ENCODE results near the gene ANAPC13.

Gene ANAPC13

DNA sequence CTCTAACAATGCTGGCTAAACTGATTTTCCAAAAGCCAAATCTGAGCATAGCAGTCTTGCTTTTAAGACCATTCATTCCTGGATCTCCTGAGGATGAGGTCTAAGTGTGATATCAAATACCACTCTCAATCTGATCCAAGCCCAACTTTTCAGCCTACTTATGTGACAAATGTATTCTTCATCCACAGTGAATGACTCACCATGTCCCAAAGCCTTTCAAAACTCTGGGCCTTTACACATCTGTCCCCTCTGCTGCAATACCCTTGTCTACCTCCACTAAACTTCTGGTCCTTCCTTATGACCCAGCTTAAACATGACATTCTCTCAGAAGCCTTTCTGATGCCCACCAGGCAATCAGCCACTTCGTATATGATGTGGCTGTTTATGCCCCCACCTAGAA, 4.6 kb downstream of the ANAPC13 start:
- DNase-seq, result no peak

DNA sequence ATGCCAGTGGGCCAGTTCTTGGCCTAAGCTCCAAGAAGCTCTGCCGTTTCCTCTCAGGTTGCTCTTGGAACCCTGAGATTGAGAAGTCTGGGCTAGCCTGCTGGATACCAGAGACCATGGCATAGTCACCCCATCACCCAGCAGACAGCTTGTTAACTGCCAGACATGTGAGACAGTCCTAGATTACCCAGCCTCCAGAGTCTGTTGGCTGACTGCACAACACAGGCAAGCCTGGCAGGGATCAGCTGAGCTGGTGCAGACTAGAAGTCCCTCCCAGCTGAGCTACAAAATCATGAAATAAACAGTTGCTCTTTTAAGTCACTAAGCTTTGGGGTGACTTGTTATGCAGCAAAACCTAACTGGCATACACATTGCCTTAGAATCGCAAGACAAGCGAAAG, 5.2 kb downstream of the ANAPC13 start:
- no peak for DNase-seq

DNA sequence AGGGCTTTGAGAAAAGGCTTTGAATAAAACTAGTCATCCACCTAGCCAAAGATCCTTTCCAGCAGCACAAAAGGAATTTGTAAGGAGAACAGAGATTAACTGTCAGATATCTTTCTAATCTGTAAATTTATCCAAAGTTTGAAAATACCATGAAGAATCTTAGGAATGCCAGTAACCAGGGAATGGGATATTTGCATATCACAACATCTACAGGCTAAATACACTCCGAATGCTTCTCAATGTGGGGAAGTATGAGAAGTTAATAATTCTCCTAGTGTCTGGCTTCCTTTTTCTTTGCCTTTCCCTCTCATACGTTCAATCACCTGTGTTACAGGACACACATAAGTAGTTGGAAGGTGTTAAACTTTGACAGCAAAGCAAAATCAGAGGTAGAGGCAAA, 7.8 kb downstream of the ANAPC13 start:
- DNase-seq, result no peak

DNA sequence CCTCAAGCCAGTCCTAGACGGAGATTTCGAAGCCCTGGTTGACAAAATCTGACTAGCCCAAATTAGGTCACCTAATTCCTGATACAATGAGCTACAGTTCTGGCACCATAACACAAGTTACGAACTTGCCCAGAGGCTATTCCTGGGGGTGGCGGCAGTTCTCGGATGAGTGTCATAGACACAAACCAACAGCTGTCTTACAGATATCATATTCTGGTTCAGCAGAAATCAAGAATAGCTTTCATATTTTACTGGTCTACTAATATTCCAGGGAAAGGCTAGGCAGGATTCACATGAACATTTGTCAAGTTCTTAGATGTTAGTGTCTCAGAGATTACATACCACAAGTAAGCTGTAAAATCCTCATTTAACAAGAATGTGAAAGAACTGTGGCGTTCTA, 8.8 kb downstream of the ANAPC13 start:
- DNase-seq, result no peak

DNA sequence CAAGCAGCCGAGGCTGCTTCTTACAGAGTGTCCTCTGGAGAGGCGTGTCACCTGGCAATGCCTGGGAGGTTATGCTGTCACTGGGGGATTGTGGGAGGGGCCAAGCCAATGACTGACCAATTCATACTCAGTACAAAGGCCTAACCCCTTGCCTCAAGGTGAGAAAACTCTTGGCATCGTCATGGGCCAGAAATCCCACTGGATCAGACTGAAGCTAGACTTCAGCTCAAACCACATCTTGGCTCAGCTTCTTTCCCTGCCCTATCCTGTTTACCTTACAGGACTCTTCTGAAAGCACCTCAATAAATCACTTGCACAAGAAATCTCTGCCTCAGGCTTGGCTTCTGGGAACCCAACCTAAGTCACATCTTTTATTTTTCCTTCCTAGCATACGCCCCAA, 9.5 kb downstream of the ANAPC13 start:
- no peak for DNase-seq

DNA sequence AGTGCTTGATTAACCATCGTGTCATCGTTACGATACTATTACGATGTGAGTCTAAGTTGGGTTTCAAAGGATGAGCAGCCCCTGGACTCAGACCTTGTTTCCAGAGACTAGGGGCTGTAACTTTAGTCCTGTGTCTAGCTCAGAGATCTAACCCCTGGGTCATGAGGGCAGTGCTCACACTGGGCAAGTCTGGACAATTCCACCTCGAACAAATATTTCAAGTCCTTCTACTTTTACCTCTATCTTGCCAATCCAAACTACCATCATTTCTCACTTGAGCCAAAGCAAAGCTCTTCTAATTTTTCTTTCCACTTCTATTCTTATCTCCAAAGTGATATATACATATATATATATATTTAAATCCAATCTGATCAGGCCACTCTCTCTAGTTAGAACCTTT, 10.8 kb downstream of the ANAPC13 start:
- DNase-seq, result no peak

DNA sequence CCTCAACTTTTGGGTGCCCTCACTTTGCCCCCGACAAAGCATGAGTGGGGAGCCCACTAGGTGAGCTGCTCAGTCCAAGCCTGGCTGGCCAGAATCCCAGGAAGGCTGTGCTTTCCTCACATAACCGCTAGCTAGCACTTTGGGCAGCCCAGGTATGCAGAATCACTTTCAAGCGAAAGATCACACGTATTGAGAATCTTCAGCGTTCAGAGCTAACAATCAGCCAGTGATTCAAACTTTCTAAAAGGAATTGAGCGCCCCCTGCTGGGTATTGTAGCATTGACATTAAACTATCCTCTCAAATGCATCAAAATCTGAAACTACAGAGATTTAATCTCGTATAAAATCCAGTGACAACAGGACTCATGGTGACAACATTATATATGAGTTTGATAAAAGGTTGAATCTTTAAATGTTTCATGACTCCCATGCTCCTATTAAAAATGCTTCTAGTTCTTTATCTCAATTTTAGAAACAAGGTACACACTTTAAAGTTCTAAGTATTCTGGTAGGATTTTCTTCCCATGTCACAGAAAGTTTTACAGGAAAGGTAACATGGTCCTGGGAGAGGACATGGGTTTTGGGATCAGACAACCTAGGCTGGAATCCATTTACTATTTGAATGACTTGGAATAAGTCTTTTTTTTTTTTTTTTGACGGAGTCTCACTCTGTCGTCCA, 11.8 kb downstream of the ANAPC13 start:
- peak; percentile 82 for DNase-seq

DNA sequence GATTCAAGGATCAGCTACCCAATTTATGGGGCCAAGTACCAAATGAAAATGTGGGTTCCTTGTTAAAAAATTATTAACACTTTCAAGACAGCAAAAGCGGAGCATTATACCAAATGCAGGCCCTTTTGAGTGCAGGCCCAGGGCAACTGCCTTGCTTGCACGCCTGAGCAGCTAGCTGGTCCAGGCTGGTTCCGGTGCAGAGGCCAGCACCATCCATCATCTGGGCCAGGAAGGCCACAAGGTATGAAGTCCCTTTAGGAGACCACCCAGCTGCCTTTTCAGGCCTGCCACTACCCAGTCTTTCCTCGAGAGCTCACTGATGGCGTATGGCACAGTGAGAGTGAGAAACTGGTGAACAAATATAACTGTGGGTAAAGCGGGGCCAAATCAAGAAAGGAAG, 13.0 kb downstream of the ANAPC13 start:
- DNase-seq, result no peak

DNA sequence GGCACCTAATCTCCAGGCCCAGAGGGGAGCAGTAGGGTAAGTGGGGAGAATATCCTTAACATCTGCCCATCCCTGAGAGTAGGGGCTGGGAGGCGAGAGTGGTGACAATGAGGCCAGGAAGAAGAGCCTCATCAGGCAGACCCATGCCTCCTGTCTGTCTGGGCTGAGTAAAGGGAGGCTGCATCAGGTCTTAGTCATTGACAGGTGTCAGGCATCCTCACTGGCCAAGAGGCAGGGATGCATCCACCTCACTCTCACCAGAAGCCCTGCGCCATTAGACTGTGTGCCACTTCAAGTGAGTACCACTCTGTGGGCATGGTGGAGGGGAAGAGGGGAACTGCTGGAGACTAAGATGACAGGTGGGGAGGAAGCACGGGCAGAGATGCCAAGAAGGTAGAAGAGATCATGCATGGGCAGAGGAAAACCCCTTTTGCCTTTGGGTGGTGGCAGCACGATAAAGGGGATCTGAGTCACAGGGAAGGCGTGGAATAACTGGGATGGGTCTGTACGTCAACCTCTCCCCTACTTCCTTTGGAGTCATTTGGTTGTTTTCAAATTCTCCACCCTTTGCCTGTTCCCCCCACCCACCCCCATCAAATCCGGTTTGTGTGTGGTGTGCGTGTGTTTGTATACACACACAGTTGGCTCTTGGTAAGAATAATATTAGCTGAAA, 14.1 kb downstream of the ANAPC13 start:
- no peak for DNase-seq

DNA sequence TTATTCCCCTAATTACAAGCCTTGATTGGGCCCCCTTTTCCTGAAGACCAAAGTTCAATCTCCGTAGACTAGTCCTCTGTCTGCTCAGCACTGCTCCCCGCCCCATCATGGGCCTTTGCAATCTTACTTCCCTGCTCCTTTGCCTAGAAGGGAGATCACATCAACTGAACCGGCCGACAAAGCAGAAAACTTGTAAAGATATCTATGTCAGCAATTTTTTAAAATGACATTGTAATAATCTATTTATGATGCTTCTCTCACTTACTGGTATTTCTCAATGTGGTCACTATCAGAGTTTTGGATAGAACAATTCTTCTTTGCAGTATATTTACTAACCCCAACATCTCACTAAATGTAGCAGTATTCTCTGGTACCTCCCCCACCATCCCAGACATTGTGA, 17.3 kb downstream of the ANAPC13 start:
- no peak for DNase-seq

DNA sequence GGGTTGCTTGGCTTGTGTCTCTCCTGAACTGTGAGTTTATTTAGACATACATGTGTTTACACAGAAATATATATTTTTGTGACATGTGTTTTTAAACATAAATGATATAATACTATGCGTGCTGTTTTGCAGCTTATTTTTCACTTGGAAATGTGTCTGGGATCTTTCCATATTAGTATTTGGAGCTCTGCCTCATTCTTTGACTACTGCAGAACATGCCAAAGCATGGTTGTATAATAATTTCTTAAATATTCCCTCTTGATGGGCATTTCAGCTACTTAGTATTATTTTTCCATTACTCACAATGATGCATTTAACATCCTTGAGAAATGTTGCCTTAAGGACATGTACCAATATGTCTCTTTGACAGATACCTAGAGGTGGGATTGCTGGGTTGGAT, 19.5 kb downstream of the ANAPC13 start:
- DNase-seq, result no peak

DNA sequence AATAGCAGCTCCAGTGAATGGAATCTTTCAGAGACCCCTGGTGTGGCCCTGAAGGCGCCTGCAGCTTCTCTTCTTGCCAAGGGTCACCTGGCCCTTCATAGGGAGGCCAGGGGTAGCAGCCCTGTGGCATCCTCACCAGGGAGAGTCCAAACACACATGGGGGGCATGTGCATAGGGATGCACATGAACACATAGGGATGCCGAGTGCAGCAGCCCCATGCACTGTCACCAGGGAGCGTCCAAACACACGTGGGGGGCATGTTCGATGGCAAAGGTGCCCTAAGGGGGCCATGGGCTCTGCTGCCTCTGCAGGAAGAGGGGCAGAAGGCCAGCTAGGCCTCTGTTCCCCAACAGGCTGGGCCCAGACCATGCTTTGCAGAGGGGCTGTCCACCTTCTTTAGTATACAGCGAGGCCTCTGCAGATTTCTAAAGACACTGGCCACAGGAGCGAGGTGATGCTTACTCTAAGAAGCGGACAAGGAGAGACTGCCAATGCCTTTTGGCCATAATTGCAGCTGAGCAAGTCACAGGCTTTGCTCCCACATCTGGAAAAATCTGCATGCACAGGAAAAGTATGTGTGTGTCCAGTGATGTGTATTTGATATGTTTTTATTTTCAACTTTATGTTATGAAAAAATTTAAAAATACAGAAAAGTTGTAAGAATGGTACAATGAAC, 21.0 kb downstream of the ANAPC13 start:
- no peak for DNase-seq

DNA sequence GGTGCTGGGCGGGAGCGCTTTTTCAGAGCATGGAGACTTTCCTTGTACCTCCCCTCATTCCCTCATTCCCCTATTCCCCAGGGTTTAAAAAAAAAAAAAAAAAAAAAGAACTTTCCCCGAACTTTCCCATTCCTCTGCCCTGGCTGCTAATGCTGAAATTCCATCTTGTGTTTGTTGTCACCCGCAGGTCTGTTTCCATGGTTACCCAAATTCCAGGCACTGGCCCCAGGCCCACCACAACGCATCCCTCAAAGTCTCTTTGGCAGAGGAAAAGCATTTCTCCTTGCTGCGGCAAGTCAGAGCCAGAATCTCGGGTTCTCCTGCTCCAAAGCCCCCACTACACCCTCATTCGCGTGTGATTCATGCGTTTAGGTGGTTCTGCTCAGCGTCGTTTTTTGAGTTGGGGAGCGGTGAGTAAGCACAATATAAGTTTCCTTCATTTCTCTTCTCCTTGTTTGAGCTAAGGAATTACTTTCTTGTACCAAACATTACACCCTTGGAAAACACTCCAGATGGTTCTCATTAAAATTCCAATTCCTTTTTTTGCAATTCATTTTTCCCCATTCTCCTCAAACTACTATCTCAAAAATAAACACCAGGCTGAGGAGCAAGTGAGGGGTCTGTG, 21.6 kb downstream of the ANAPC13 start:
- no peak for DNase-seq

DNA sequence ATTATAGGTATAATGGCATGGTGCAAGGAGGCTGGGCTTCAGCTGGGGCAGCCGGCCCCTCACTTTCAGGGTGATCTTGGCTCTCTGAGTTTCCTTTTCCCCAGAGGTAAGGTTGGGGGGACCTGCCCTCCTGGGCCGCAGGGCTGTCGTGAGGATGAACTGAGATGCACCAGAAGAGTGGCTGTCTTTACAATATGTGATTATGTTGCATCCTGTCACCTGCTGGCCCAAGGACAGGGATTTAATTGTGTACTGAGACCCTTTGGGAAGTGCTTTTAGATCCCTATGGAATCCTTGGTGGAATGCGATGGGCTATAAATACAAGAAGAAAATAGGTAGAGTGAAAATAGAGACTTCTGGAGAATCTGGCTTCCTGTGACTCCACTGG, 22.1 kb downstream of the ANAPC13 start:
- DNase-seq, result no peak

DNA sequence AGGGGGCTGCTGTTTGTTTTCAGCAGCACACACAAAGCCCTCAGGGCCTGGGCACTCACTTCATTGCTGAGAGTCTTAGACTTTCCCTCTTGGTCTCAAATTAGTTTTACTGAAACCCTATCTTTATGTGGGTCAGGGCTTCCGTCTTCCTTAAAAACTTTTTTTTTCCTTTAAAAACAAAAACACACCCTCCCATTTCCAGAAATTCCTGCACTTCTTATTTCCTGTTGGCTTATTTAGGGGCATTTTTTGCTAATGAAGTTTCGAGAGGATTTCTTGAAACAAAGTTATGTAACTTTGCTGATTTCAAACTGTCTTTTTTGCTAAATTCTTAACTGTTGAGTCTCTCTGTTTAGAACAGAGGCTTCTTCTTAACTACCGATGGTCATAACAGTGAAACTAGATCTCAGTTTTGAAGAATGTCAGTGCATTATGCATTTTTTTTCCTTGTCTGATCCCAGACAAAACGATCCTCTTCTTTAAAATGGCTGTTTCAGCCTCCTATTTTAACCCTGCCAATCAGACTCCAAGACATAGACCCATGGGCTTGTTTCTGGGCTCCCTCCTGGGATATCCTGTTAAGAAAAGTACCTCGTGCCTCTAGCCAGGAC, 23.3 kb downstream of the ANAPC13 start:
- no peak for DNase-seq

DNA sequence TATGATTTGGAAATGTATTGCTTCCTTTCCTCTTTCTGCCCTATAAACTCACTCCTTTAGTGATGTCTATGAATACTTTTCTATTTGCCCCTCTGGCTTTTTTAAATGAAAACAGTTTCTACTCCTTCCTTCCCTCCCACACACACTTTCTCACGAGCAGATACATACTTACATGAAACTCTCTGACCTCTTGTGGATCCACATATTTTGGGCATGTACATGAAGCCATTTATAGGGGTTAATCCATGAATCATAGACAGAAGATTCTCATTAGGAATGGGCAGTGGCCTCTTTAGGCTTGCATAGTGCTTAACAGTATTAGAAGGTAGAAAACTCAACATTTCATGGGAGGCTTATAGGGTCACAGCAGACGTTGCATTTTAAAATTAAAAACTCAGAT, 24.8 kb downstream of the ANAPC13 start:
- DNase-seq, result no peak

DNA sequence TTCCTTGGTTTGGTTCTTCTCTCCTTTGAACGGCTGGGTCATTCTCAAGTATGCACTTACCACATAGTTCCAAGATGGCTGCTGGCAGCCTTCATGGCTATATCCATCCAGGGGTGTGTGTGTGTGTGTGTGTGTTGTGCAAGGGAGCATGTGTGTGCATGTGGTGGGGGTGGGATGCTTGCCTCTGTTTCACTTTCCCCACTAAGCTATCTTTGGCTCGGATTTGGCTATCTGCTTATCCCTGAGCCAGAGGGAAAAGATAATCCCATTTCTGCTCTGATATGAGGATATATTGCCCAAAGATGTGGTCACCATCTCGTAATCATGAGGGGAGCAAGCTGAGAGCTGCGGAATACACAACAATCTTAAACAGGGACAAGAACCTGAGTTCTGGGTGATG, 26.2 kb downstream of the ANAPC13 start:
- no peak for DNase-seq

DNA sequence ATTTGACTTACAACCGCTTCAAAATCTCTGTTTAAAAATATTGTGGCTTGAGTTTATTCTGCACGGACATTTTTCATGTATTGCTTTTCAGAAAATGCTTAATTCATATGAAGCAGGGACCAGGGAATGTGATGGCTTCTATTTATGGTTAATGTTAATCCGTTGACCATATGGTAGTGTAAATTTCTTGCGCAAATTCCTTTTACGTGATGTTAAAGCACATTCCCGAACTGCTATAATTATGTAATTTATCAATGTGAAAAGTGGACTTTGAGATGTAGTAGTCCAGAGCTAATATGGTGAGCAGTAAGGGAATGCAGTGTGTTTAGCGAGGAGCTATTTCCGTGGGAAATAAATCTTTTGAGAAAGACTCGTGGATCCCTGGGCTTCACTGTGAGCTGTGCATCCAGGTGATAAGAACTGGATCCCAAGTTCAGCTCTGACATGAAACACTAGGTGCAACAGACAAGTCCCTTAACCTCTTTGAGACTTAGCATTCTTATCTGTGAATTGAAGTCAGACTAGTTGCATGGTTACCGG, 27.3 kb downstream of the ANAPC13 start:
- no peak for DNase-seq

DNA sequence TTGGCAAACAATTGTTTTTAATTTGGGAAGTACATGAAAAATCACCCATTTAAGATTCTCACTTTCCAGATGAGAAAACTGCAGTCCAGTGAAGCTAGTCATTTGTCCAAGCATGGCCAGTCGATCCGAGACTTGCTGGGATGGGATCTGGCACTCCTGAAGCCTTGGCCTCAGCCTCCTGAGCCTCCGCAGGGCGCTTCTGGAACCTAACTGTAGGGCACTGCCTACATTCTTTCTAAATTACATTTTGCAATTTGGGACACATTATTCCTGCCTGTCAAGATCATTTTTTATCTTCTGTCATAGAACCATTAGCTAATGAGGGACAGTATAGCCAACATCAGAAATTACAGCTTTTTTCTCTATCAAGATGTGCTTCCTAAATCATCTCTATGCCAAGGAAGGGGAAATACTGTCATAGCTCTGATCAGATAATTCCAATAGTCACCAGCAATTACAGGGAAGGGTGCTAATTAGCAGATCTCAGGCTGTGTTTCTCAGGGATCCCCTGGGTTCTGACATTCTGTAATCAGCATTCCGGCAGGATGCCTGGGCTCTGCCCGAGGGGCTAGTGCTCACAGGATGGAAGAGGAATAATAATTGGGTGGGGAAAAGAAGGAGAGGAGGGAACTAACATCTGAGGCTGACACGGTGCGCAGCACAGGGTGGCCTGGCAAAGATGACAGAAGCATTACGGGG, 28.3 kb downstream of the ANAPC13 start:
- DNase-seq, result no peak

DNA sequence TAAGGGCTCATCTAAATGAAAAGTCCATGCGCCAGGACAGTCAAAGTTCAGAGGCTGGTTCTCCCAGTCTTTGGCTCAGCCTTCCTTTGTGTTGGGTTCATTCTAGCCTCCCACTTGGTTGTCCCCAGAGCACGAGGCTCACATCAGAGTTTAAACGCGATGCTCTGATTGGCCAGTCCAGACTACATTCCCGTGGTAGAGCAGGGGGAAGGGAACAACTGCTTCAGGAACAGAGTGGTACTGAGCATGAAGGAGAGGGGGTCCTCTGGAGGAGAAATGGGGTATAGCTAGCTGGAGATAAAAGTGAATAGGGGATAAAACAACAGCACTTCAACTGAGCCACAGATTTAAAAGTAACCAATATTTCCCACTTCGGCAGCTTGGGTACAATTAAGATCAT, 32.2 kb downstream of the ANAPC13 start:
- no peak for DNase-seq

DNA sequence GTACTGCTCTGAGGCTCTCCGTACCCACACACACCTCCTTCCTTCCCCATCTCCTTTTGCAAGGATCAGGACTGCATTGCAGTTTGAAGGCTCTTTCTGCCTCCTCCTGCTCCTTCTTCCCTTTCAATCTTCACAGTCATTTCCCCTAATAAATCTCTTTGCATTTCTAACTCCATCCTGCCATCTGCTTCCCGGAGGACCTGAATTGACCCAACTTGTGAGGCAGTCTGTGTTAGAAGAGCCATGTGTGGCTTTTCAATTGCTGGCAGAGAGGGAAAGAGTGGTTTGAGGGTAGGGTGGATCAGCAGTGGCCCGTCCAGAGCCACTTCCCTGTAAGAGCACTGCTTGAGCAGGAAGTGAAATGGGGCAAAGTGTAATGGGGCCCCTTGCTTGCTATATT, 35.8 kb downstream of the ANAPC13 start:
- no peak for DNase-seq

DNA sequence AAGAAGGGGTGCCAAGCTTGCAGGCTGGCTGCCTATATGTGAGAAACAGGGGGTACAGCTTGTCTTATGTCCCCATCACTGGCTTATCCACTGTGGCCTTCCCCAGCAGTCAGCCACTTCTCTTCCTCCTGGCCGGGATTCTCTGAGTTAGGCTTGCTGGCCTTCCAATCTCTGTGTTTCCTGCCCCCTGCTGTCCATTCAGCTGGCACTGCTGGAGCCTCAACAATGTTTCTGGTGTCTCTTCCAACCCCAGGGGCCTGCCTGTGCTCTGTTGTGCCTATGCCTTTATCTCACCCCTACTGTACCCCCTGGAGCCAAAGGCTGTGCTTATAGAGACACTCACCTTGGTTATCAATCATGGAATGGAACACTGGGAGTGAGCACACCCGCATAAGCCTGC, 36.5 kb downstream of the ANAPC13 start:
- no peak for DNase-seq

DNA sequence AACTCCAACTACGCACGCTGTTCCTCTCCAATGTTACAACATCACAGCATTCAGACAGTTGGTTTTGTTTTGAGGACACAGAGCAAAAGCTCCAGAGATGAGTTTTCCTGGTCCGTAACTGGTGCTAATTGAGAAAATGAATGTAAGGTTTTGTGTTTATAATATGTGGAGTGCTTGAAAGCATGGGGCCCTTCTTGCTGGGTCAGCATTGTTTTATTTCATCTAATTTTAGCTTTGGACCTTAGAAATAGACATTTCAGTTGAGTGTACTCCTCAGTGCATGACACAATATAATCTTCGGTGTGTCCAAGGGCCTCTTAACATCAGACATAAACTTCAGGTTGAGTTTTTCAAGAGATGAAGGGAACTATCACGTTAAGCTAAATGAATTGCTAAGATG, 37.1 kb downstream of the ANAPC13 start:
- no peak for DNase-seq
